Stomach (tissue), 9 donors: Measurements from ENCODE around the gene ABCC9. TPM values are rescaled to one million over a fixed set of nuclear protein-coding genes. Genes with fewer than 3 reads are reported as not detected.

Source experiments
- DNase-seq, 2 donors: peaks; one replicate each; pipeline versions ENCODE4 v3.0.0 to v3.0.0-alpha.2; 2013 to 2019
- H3K27ac ChIP-seq, 5 donors: fragments of 200-600 bp in 4 of 5; sonication (generic) in 4 of 5; one replicate each; pipeline ENCODE4 v1.5.1; 2013 to 2019; ENCODE audit warnings: mild to moderate bottlenecking in 1 of 5, moderate library complexity in 1 of 5
- H3K27me3 ChIP-seq, 3 donors: fragments of 200-600 bp; sonication (generic); one replicate each; pipeline ENCODE4 v1.5.1; 2017 to 2019; ENCODE audit warnings: mixed run types in 1 of 3
- H3K36me3 ChIP-seq, 4 donors: fragments of 200-600 bp; sonication (generic); 1 replicate in 3 of 4; 2 replicates in 1 of 4; pipeline ENCODE4 v1.5.1; 2016 to 2019
- H3K4me1 ChIP-seq, 4 donors: fragments of 200-600 bp; sonication (generic); one replicate each; pipeline ENCODE4 v1.5.1; 2016 to 2019
- H3K4me3 ChIP-seq, 4 donors: fragments of 200-600 bp; sonication (generic) in 3 of 4; one replicate each; pipeline ENCODE4 v1.5.1; 2016 to 2019; ENCODE audit warnings: mild to moderate bottlenecking in 1 of 4
- H3K9me3 ChIP-seq, 4 donors: fragments of 200-600 bp; sonication (generic); one replicate each; pipeline ENCODE4 v1.5.1; 2016 to 2019
- CTCF ChIP-seq, 7 experiments: fragments of 450-650 bp in 4 of 7; fragments of 200-600 bp in 3 of 7; sonication (generic) in 3 of 7; IDR thresholded peaks; one replicate each; pipeline ENCODE4 v1.5.1; 2016 to 2019; ENCODE audit warnings: antibody characterized with exemption in 7 of 7, control low read depth in 2 of 7, mild to moderate bottlenecking in 1 of 7
- EP300 ChIP-seq: sonication (generic); formaldehyde crosslinking; IDR thresholded peaks from one replicate; pipeline ENCODE4 v1.6.1; 2017; ENCODE audit warnings: antibody characterized with exemption
- POLR2A ChIP-seq, 4 donors: fragments of 450-650 bp; IDR thresholded peaks; one replicate each; pipeline ENCODE4 v1.6.1; 2016; ENCODE audit warnings: antibody characterized with exemption in 4 of 4, control low read depth in 2 of 4, mild to moderate bottlenecking in 1 of 4, moderate library complexity in 1 of 4
- POLR2AphosphoS5 ChIP-seq, 3 donors: sonication (generic); formaldehyde crosslinking; IDR thresholded peaks; one replicate each; pipeline ENCODE4 v1.6.1; 2016; ENCODE audit warnings: antibody characterized with exemption in 3 of 3
- WGBS, 5 donors: extraction: QIAGEN DNeasy Blood & Tissue Kit in 3 of 5; methylation state at CpG; one replicate each; pipeline versions ENCODE4 v1.1.5 to v1.1.7; 2013 to 2018; 5-methylcytosine and 5-hydroxymethylcytosine counted together
- intact Hi-C: fragments of 100-400 bp; cut with DNase I; formaldehyde crosslinking; loops from one replicate; pipeline ENCODE4 v1.15.1; 2023; ENCODE audit warnings: low total_unique reads
- polyA plus RNA-seq, 3 donors: library from polyadenylated mRNA; stranded (reverse); fragments of 200-250 nt; gene quantifications; one replicate each; pipeline ENCODE4 v1.2.3, GENCODE V29; 2013
- total RNA-seq, 5 donors: library from RNA; depleted of rRNA; stranded (reverse); fragments of >200 nt; gene quantifications; one replicate each; pipeline versions ENCODE4 v1.1.0 to v1.2.3, GENCODE V29; 2014 to 2016
- donor health status: healthy with polysubstance abuse.
- donor health status: Bipolar disorder and iron deficiency.
- donor health status: healthy.

ABCC9 gene
- total and polyA plus RNA-seq, 8 donors: 1.2 to 60.1 (median 10.4) TPM

- Histone ChIP-seq H3K27me3 (no peaks in the 10 kb centered on the region), H3K36me3 (no peaks in the 10 kb centered on the region), H3K4me1 (no peaks in the 10 kb centered on the region), H3K4me3 (no peak overlapping the region), H3K27ac (no peak overlapping the region), H3K9me3 (no peaks in the 10 kb centered on the region)
- intact Hi-C loops: no loop called here
- TF ChIP-seq EP300 (no peak), POLR2A (IDR thresholded peaks at IDR 0.05) (no peak), POLR2AphosphoS5 (IDR thresholded peaks at IDR 0.05) (no peak), CTCF (IDR thresholded peaks at IDR 0.05) (no peak)
- DNase-seq: no peak
These were observed 32.0 kb upstream of the ABCC9 start for GRCh38 chr12:21973221-21973620.

GRCh38 chr12:21972055-21972454, 30.8 kb upstream of the ABCC9 start:
- no peak for DNase-seq
- TF ChIP-seq CTCF (IDR thresholded peaks at IDR 0.05) (no peak), POLR2A (IDR thresholded peaks at IDR 0.05) (no peak), EP300 (no peak), POLR2AphosphoS5 (IDR thresholded peaks at IDR 0.05) (no peak)
- Histone ChIP-seq H3K27me3 (no peaks in the 10 kb centered on the region), H3K4me1 (no peaks in the 10 kb centered on the region), H3K36me3 (no peaks in the 10 kb centered on the region), H3K9me3 (no peaks in the 10 kb centered on the region), H3K4me3 (no peak overlapping the region), H3K27ac (no peak overlapping the region)
- 65 to 76% (median 75%) methylated on average over 4 of the region's 4 CpGs for WGBS, 5 donors
- intact Hi-C loops: no loop called here

- 10 to 35% (median 29%) methylated on average over 1 of the region's 1 CpG for WGBS, 5 donors
- Histone ChIP-seq H3K9me3 (no peaks in the 10 kb centered on the region), H3K4me1 (no peaks in the 10 kb centered on the region), H3K36me3 (no peaks in the 10 kb centered on the region), H3K27me3 (no peaks in the 10 kb centered on the region), H3K4me3 (no peak overlapping the region), H3K27ac (no peak overlapping the region)
- intact Hi-C loops: no loop called here
- DNase-seq: no peak
- TF ChIP-seq CTCF (IDR thresholded peaks at IDR 0.05): no peak
- TF ChIP-seq EP300: no peak
- TF ChIP-seq POLR2AphosphoS5 (IDR thresholded peaks at IDR 0.05): no peak
- TF ChIP-seq POLR2A (IDR thresholded peaks at IDR 0.05): no peak
These were observed 30.1 kb upstream of the ABCC9 start for GRCh38 chr12:21971344-21971743.

- WGBS, 5 donors: 85 to 92% (median 90%) methylated on average over 5 of the region's 5 CpGs
- TF ChIP-seq EP300: no peak
- no peak for TF ChIP-seq CTCF (IDR thresholded peaks at IDR 0.05)
- no peak for TF ChIP-seq POLR2AphosphoS5 (IDR thresholded peaks at IDR 0.05)
- intact Hi-C loops: no loop called here
- H3K9me3 ChIP-seq: peaks cover 0 to 10% (median 2%) of the 10 kb centered on the region in 4 donors
- no peak overlapping the region for H3K4me3 ChIP-seq
- no peak for DNase-seq
- no peaks in the 10 kb centered on the region for H3K4me1 ChIP-seq
- no peaks in the 10 kb centered on the region for H3K36me3 ChIP-seq
- no peak overlapping the region for H3K27ac ChIP-seq
- no peaks in the 10 kb centered on the region for H3K27me3 ChIP-seq
These were observed 21.6 kb upstream of the ABCC9 start for GRCh38 chr12:21962821-21963220.
